MG63 (cell line): ENCODE data around the gene GNAO1. TPM values are rescaled to one million over a fixed set of nuclear protein-coding genes. Genes with fewer than 3 reads are reported as not detected.

Source experiments
- DNase-seq: peaks from one replicate; pipeline ENCODE4 v3.0.0-alpha.2; 2020
- H3K27me3 ChIP-seq: fragments of 250-450 bp; sonication (Bioruptor Pico); 2 replicates; pipeline ENCODE4 v1.5.1; 2020; ENCODE audit warnings: mild to moderate bottlenecking, moderate library complexity
- H3K36me3 ChIP-seq: fragments of 250-450 bp; sonication (Bioruptor Pico); 2 replicates; pipeline ENCODE4 v1.5.1; 2020; ENCODE audit warnings: mild to moderate bottlenecking, moderate library complexity
- H3K4me3 ChIP-seq: fragments of 250-450 bp; sonication (Bioruptor Pico); 2 replicates; pipeline ENCODE4 v1.5.1; 2020; ENCODE audit warnings: mild to moderate bottlenecking, moderate library complexity
- H3K9me3 ChIP-seq: fragments of 250-450 bp; sonication (Bioruptor Pico); 2 replicates; pipeline ENCODE4 v1.5.1; 2020; ENCODE audit warnings: mild to moderate bottlenecking, moderate library complexity
- total RNA-seq: library from RNA; depleted of rRNA; stranded (reverse); fragments of >200 nt; shearing (Covaris generic); gene quantifications from 2 replicates; pipeline ENCODE4 v1.2.3, GENCODE V29; 2014; ENCODE audit warnings: low replicate concordance

GNAO1 gene
- total RNA-seq, 1 experiment from 2014 or later, result 0.92 TPM

GRCh38 chr16:56305956-56306565 lies 114.8 kb downstream of the GNAO1 start:
- DNase-seq, result no peak
- H3K27me3 ChIP-seq, result no peaks in the 10 kb centered on the region; the same call in 1 of the 2 replicates
- H3K9me3 ChIP-seq, result no peaks in the 10 kb centered on the region
- no peaks in the 10 kb centered on the region for H3K36me3 ChIP-seq
- H3K4me3 ChIP-seq, result no peak overlapping the region

GRCh38 chr16:56306690-56307533 lies 115.6 kb downstream of the GNAO1 start:
- H3K36me3 ChIP-seq, result no peaks in the 10 kb centered on the region
- H3K9me3 ChIP-seq, result no peaks in the 10 kb centered on the region
- H3K27me3 ChIP-seq, result no peaks in the 10 kb centered on the region; the same call in 1 of the 2 replicates
- H3K4me3 ChIP-seq, result no peak overlapping the region
- no peak for DNase-seq

GRCh38 chr16:56307534-56307873 lies 116.2 kb downstream of the GNAO1 start:
- no peaks in the 10 kb centered on the region for H3K36me3 ChIP-seq
- no peak overlapping the region for H3K4me3 ChIP-seq
- DNase-seq, result no peak
- H3K9me3 ChIP-seq, result no peaks in the 10 kb centered on the region
- no peaks in the 10 kb centered on the region; the same call in 1 of the 2 replicates for H3K27me3 ChIP-seq

- no peaks in the 10 kb centered on the region for H3K9me3 ChIP-seq
- H3K36me3 ChIP-seq, result no peaks in the 10 kb centered on the region
- no peak for DNase-seq
- H3K27me3 ChIP-seq, result no peaks in the 10 kb centered on the region
- no peak overlapping the region for H3K4me3 ChIP-seq
Observed at GRCh38 chr16:56309008-56309407, 117.7 kb downstream of the GNAO1 start.

- DNase-seq, result no peak
- no peak overlapping the region for H3K4me3 ChIP-seq
- no peaks in the 10 kb centered on the region for H3K9me3 ChIP-seq
- no peaks in the 10 kb centered on the region for H3K27me3 ChIP-seq
- no peaks in the 10 kb centered on the region for H3K36me3 ChIP-seq
Observed at GRCh38 chr16:56310690-56311089, 119.4 kb downstream of the GNAO1 start.

- Histone ChIP-seq H3K36me3 (no peaks in the 10 kb centered on the region), H3K27me3 (no peaks in the 10 kb centered on the region), H3K9me3 (no peaks in the 10 kb centered on the region), H3K4me3 (no peak overlapping the region)
- peak; percentile 31 for DNase-seq
Observed at GRCh38 chr16:56311208-56312027, 120.1 kb downstream of the GNAO1 start.

GRCh38 chr16:56312028-56312300 lies 120.7 kb downstream of the GNAO1 start:
- DNase-seq, result no peak
- H3K36me3 ChIP-seq, result no peaks in the 10 kb centered on the region

GRCh38 chr16:56312556-56312955 lies 121.3 kb downstream of the GNAO1 start:
- Histone ChIP-seq H3K4me3 (no peak overlapping the region), H3K27me3 (no peaks in the 10 kb centered on the region), H3K36me3 (no peaks in the 10 kb centered on the region), H3K9me3 (no peaks in the 10 kb centered on the region)
- no peak for DNase-seq

More at GRCh38 chr16:56312028-56312300, 120.7 kb downstream of the GNAO1 start:
- Histone ChIP-seq H3K4me3 (no peak overlapping the region), H3K27me3 (no peaks in the 10 kb centered on the region), H3K9me3 (no peaks in the 10 kb centered on the region)

- Histone ChIP-seq H3K4me3 (no peak overlapping the region), H3K27me3 (no peaks in the 10 kb centered on the region)
- DNase-seq, result no peak
Observed at GRCh38 chr16:56314244-56314850, 123.1 kb downstream of the GNAO1 start.

GRCh38 chr16:56315955-56316354 lies 124.7 kb downstream of the GNAO1 start:
- H3K9me3 ChIP-seq, result no peaks in the 10 kb centered on the region
- no peaks in the 10 kb centered on the region for H3K27me3 ChIP-seq
- no peak overlapping the region for H3K4me3 ChIP-seq
- no peak for DNase-seq
- no peaks in the 10 kb centered on the region for H3K36me3 ChIP-seq

More at GRCh38 chr16:56314244-56314850, 123.1 kb downstream of the GNAO1 start:
- H3K9me3 ChIP-seq, result no peaks in the 10 kb centered on the region
- H3K36me3 ChIP-seq, result no peaks in the 10 kb centered on the region

- no peak for DNase-seq
- no peaks in the 10 kb centered on the region for H3K9me3 ChIP-seq
Observed at GRCh38 chr16:56316545-56316944, 125.3 kb downstream of the GNAO1 start.

GRCh38 chr16:56317998-56318826 lies 126.9 kb downstream of the GNAO1 start:
- DNase-seq, result peak; percentile 83
- no peaks in the 10 kb centered on the region for H3K36me3 ChIP-seq
- H3K27me3 ChIP-seq, result no peaks in the 10 kb centered on the region
- no peaks in the 10 kb centered on the region for H3K9me3 ChIP-seq
- no peak overlapping the region for H3K4me3 ChIP-seq

More at GRCh38 chr16:56316545-56316944, 125.3 kb downstream of the GNAO1 start:
- Histone ChIP-seq H3K36me3 (no peaks in the 10 kb centered on the region), H3K4me3 (no peak overlapping the region), H3K27me3 (no peaks in the 10 kb centered on the region)

GRCh38 chr16:56318827-56319140 lies 127.5 kb downstream of the GNAO1 start:
- no peaks in the 10 kb centered on the region for H3K9me3 ChIP-seq
- H3K4me3 ChIP-seq, result no peak overlapping the region
- H3K27me3 ChIP-seq, result no peaks in the 10 kb centered on the region
- H3K36me3 ChIP-seq, result no peaks in the 10 kb centered on the region
- DNase-seq, result no peak

GRCh38 chr16:56319376-56319775 lies 128.1 kb downstream of the GNAO1 start:
- H3K9me3 ChIP-seq, result no peaks in the 10 kb centered on the region
- no peak for DNase-seq
- no peaks in the 10 kb centered on the region for H3K27me3 ChIP-seq
- H3K36me3 ChIP-seq, result no peaks in the 10 kb centered on the region
- H3K4me3 ChIP-seq, result no peak overlapping the region

GRCh38 chr16:56320056-56320455 lies 128.8 kb downstream of the GNAO1 start:
- Histone ChIP-seq H3K4me3 (no peak overlapping the region), H3K9me3 (no peaks in the 10 kb centered on the region), H3K27me3 (no peaks in the 10 kb centered on the region), H3K36me3 (no peaks in the 10 kb centered on the region)
- DNase-seq, result no peak

- Histone ChIP-seq H3K4me3 (no peak overlapping the region), H3K27me3 (no peaks in the 10 kb centered on the region), H3K9me3 (no peaks in the 10 kb centered on the region), H3K36me3 (no peaks in the 10 kb centered on the region)
- DNase-seq, result no peak
Observed at GRCh38 chr16:56320811-56321558, 129.7 kb downstream of the GNAO1 start.
